GM13976 (cell line): Measurements from ENCODE around the gene LNP1.
"Not testable (repeated sequence)": the region's sequence is repeated elsewhere in the genome, so short reads cannot be mapped to it uniquely, and the experiment has no call there.

Source experiments
- DNase-seq: peaks from one replicate; pipeline ENCODE4 v3.0.0; 2012; ENCODE audit warnings: low spot score
- CTCF ChIP-seq: IDR thresholded peaks from 2 replicates; pipeline ENCODE4 v1.5.1; 2012; ENCODE audit warnings: borderline replicate concordance, mild to moderate bottlenecking; ENCODE audit not compliant: insufficient read depth; ENCODE audit errors: extremely low read depth, missing control alignments, control extremely low read depth
- in situ Hi-C: fragments of 300-500 bp; cut with MboI; formaldehyde crosslinking; loops from one replicate; pipeline ENCODE4 v1.12.0; 2022; ENCODE audit warnings: low sequenced_read_pairs, mixed read lengths, inconsistent platforms; ENCODE audit not compliant: unreplicated experiment

LNP1 gene

GRCh38 chr3:100438623-100438974 is 37.3 kb downstream of the LNP1 start:
- TF ChIP-seq CTCF: no peak
- in situ Hi-C loops: no loop called here
- DNase-seq: no peak

GRCh38 chr3:100440895-100441294 is 39.6 kb downstream of the LNP1 start:
- DNase-seq: no peak
- TF ChIP-seq CTCF: no peak
- in situ Hi-C loops: no loop called here

GRCh38 chr3:100443690-100444089 is 42.4 kb downstream of the LNP1 start:
- in situ Hi-C loops: no loop called here
- DNase-seq: no peak
- no peak for TF ChIP-seq CTCF

- in situ Hi-C loops, DNase-seq: not testable (repeated sequence)
Measured at GRCh38 chr3:100447067-100447466, 45.7 kb downstream of the LNP1 start.

- no peak for TF ChIP-seq CTCF
- no peak for DNase-seq
- in situ Hi-C loops: no loop called here
Measured at GRCh38 chr3:100448079-100448478, 46.7 kb downstream of the LNP1 start.

GRCh38 chr3:100449214-100449613 is 47.9 kb downstream of the LNP1 start:
- DNase-seq: no peak
- in situ Hi-C loops: no loop called here
- TF ChIP-seq CTCF: no peak

GRCh38 chr3:100454677-100455076 is 53.3 kb downstream of the LNP1 start:
- in situ Hi-C loops: no loop called here
- TF ChIP-seq CTCF: no peak
- DNase-seq: no peak
